Mucosa of stomach (tissue), 1 donor: ENCODE data around the gene CCL4.
"Not testable (repeated sequence)": the region's sequence is repeated elsewhere in the genome, so short reads cannot be mapped to it uniquely, and the experiment has no call there.

Experiments
- H3K27me3 ChIP-seq: one replicate; pipeline ENCODE4 v1.7.0; 2013; ENCODE audit warnings: mild to moderate bottlenecking, low read length; ENCODE audit not compliant: control insufficient read depth, insufficient read depth
- H3K36me3 ChIP-seq: one replicate; pipeline ENCODE4 v1.7.0; 2013; ENCODE audit warnings: low read length; ENCODE audit not compliant: control insufficient read depth, insufficient read depth
- H3K4me1 ChIP-seq: one replicate; pipeline ENCODE4 v1.7.0; 2013; ENCODE audit warnings: mild to moderate bottlenecking, low read length; ENCODE audit not compliant: control insufficient read depth, insufficient read depth
- H3K4me3 ChIP-seq: one replicate; pipeline ENCODE4 v1.7.0; 2013; ENCODE audit warnings: low read length
- H3K9ac ChIP-seq: one replicate; pipeline ENCODE4 v1.7.0; 2013; ENCODE audit warnings: mild to moderate bottlenecking, low read length, moderate library complexity
- H3K9me3 ChIP-seq: one replicate; pipeline ENCODE4 v1.7.0; 2013; ENCODE audit warnings: mild to moderate bottlenecking, low read length, moderate library complexity; ENCODE audit not compliant: control insufficient read depth
- donor health status: Pancreatic carcinoma.

CCL4 gene

GRCh38 chr17:36108265-36108664 lies 4.6 kb downstream of the CCL4 start:
- H3K4me1 ChIP-seq, H3K9me3 ChIP-seq, H3K36me3 ChIP-seq, H3K27me3 ChIP-seq, H3K9ac ChIP-seq, H3K4me3 ChIP-seq: not testable (repeated sequence)

- Histone ChIP-seq H3K9ac (no peak overlapping the region), H3K36me3 (no peaks in the 10 kb centered on the region), H3K27me3 (no peaks in the 10 kb centered on the region)
Observed at GRCh38 chr17:36111068-36111490, 7.5 kb downstream of the CCL4 start.

DNA sequence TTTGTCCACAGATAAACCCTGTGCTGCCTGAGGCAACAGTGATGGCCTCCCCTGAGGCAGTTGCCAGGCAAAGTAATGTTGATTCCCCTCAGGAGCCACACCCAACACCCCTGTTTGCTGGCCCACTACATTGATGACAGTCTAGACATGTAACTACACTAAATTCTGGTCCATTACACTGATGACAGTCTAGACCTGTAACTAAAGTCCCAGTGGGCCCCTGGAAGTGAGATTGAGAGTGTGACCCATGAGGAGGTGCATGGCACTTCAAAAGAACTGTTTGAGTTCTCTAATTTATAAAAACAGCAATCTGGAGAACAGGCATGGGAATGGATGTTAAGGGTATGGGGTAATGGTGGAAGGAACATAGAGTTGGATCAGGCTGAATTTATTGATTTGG lies 8.9 kb downstream of the CCL4 start:
- H3K9ac ChIP-seq: no peak overlapping the region
- H3K27me3 ChIP-seq: no peaks in the 10 kb centered on the region
- no peaks in the 10 kb centered on the region for H3K36me3 ChIP-seq

More at GRCh38 chr17:36111068-36111490, 7.5 kb downstream of the CCL4 start:
- Histone ChIP-seq H3K4me3 (no peak overlapping the region), H3K9me3 (no peaks in the 10 kb centered on the region), H3K4me1 (no peaks in the 10 kb centered on the region)

GRCh38 chr17:36113131-36113530 lies 9.5 kb downstream of the CCL4 start:
- H3K27me3 ChIP-seq, H3K9ac ChIP-seq, H3K4me1 ChIP-seq, H3K4me3 ChIP-seq, H3K36me3 ChIP-seq, H3K9me3 ChIP-seq: not testable (repeated sequence)

More for the DNA sequence above, 8.9 kb downstream of the CCL4 start:
- no peaks in the 10 kb centered on the region for H3K9me3 ChIP-seq
- H3K4me3 ChIP-seq: no peak overlapping the region
- no peaks in the 10 kb centered on the region for H3K4me1 ChIP-seq

DNA sequence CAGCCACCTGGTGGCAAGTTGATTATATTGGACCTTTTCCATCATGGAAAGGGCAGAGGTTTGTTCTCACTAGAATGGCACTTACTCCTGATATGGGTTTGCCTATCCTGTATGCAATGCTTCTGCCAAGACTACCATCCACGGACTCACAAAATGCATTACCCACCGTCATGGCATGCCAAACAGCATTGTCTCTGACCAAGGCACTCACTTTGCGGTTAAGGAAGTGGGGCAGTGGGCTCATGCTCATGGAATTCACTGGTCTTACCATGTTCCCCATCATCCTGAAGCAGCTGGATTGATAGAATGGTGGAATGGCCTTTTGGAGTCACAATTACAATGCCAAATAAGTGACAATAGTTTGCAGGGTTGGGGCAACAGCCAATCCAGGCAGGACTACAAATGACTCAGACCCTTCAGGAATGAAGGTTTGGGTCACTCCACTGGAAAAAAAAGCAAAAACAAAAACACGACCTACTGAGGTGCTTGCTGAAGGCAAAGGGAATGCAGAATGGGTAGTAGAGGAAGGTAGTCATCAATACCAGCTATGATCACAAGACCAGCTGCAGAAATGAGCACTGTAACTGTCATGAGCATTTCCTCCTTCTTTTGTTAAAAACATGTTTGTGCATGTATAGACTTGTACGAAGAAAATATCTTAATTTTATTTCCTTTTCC lies 11.5 kb downstream of the CCL4 start:
- not testable (repeated sequence) for H3K9ac ChIP-seq, H3K4me3 ChIP-seq, H3K27me3 ChIP-seq, H3K9me3 ChIP-seq, H3K4me1 ChIP-seq, H3K36me3 ChIP-seq

DNA sequence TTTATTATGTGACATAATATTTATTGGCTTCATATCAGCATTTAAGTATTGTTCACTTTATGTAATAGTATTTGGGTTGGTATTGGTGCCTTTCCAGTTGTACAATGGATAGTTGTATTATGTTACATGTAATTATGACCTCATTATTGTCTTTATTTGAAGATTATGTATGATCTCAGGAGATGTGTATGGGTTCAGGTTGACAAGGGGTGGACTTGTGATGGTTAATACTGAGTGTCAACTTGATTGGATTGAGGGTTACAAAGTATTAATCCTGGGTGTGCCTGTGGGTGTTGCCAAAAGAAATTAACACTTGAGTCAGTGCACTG lies 12.0 kb downstream of the CCL4 start:
- H3K9me3 ChIP-seq, H3K27me3 ChIP-seq, H3K4me3 ChIP-seq, H3K36me3 ChIP-seq, H3K4me1 ChIP-seq, H3K9ac ChIP-seq: not testable (repeated sequence)

DNA sequence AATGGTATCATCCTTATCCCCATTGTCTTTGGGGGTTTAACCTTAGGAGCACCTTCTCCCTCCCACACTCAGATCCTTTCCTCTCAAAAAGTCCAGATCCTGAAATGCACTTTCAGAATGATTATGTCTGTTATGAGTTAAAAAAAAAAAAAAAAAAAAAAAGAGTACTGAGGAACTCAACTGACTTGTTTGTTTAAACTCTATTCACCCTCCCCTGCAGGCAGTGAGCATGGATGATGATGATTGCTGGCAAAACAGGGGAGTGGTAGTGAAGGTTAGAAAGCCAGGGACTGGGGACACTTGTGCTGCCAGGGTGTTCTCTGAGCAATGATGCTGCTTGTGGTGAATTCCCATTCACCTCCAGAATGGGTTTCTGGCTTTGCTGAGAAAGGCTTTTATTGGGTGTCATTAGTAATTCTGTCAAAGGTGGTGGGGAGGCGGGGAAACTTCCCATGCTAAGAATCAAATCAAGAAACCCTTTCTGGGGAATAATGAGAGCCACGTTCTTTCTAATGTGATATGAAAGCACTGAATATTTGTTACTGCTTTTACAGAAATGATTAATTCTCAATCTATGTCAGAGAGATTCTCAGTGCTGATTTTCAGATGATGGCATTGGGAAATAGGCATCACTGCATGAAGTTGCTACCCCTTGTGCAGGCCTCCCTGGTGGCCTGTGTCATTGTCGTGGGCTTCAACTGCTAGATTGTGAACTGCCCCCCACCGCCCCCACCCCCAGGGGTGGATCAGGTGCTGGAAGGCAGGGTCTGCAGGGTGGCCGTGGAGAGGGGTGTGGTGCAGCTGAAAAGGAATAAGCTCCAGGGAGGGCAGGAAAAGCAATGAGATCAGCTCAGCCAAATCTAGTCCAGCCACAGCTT lies 14.1 kb downstream of the CCL4 start:
- no peaks in the 10 kb centered on the region for H3K9me3 ChIP-seq
- no peak overlapping the region for H3K4me3 ChIP-seq

GRCh38 chr17:36118477-36119353 lies 15.1 kb downstream of the CCL4 start:
- H3K4me3 ChIP-seq: no peak overlapping the region
- no peaks in the 10 kb centered on the region for H3K9me3 ChIP-seq
- no peak overlapping the region for H3K9ac ChIP-seq
- no peaks in the 10 kb centered on the region for H3K27me3 ChIP-seq
- H3K4me1 ChIP-seq: no peaks in the 10 kb centered on the region
- no peaks in the 10 kb centered on the region for H3K36me3 ChIP-seq

More for the DNA sequence above, 14.1 kb downstream of the CCL4 start:
- no peak overlapping the region for H3K9ac ChIP-seq
- H3K36me3 ChIP-seq: no peaks in the 10 kb centered on the region
- no peaks in the 10 kb centered on the region for H3K27me3 ChIP-seq
- H3K4me1 ChIP-seq: no peaks in the 10 kb centered on the region

GRCh38 chr17:36120221-36120620 lies 16.6 kb downstream of the CCL4 start:
- Histone ChIP-seq H3K4me1 (no peaks in the 10 kb centered on the region), H3K4me3 (no peak overlapping the region), H3K9ac (no peak overlapping the region), H3K9me3 (no peaks in the 10 kb centered on the region), H3K27me3 (no peaks in the 10 kb centered on the region), H3K36me3 (no peaks in the 10 kb centered on the region)

DNA sequence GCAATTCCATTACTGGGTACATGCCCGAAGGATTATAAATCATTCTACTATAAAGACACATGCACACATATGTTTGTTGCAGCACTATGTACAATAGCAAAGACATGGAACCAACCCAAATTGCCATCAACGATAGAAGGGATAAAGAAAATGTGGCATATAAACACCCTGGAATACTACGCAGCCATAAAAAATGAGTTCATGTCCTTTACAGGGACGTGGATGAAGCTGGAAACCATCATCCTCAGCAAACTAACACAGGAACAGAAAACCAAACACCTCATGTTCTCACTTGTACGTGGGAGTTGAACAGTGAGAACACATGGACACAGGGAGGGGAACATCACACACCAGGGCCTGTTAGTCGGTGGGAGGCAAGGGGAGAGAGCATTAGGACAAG lies 17.5 kb downstream of the CCL4 start:
- not testable (repeated sequence) for H3K4me3 ChIP-seq, H3K9me3 ChIP-seq, H3K27me3 ChIP-seq, H3K4me1 ChIP-seq, H3K36me3 ChIP-seq, H3K9ac ChIP-seq

GRCh38 chr17:36123431-36123830 lies 19.8 kb downstream of the CCL4 start:
- Histone ChIP-seq H3K9me3 (no peaks in the 10 kb centered on the region), H3K27me3 (no peaks in the 10 kb centered on the region), H3K36me3 (no peaks in the 10 kb centered on the region), H3K4me1 (no peaks in the 10 kb centered on the region), H3K9ac (no peak overlapping the region), H3K4me3 (no peak overlapping the region)
